Measurements from ENCODE around the gene ST8SIA4. TPM values are rescaled to one million over a fixed set of nuclear protein-coding genes. Genes with fewer than 3 reads are reported as not detected.

ST8SIA4 gene
- total and polyA plus RNA-seq, 3 donors from 2014 or later, result 0.39 to 0.94 (median 0.93) TPM

- no peak overlapping the region for H3K4me3 ChIP-seq
- TF ChIP-seq CTCF (IDR thresholded peaks at IDR 0.05) (no peak), POLR2A (IDR thresholded peaks at IDR 0.05) (no peak)
- H3K36me3 ChIP-seq (ENCODE audit: low read depth, missing control alignments), result no peaks in the 10 kb centered on the region
- H3K4me1 ChIP-seq, result no peaks in the 10 kb centered on the region
- no peaks in the 10 kb centered on the region for H3K27me3 ChIP-seq
- WGBS, 2 donors, result 60 to 61% methylated on average over 4 of the region's 4 CpGs
- no peak overlapping the region for H3K27ac ChIP-seq
- peak; percentile 30 for DNase-seq
- no peaks in the 10 kb centered on the region for H3K9me3 ChIP-seq
- intact Hi-C loops (cut with DNase I; ENCODE audit: low total_unique reads), result no loop called here
Observed at GRCh38 chr5:100777680-100778300, 125.3 kb downstream of the ST8SIA4 start.

- H3K27ac ChIP-seq, result no peak overlapping the region
- H3K9me3 ChIP-seq, result no peaks in the 10 kb centered on the region
- DNase-seq, result no peak
- intact Hi-C loops (cut with DNase I; ENCODE audit: low total_unique reads), result no loop called here
- H3K4me1 ChIP-seq, result no peaks in the 10 kb centered on the region
- H3K27me3 ChIP-seq, result no peaks in the 10 kb centered on the region
- H3K4me3 ChIP-seq, result no peak overlapping the region
- no peaks in the 10 kb centered on the region for H3K36me3 ChIP-seq (ENCODE audit: low read depth, missing control alignments)
- TF ChIP-seq POLR2A (IDR thresholded peaks at IDR 0.05), result no peak
- no peak for TF ChIP-seq CTCF (IDR thresholded peaks at IDR 0.05)
- WGBS, 2 donors, result 81 to 97% methylated on average over 5 of the region's 5 CpGs
Observed at GRCh38 chr5:100775533-100775855, 127.6 kb downstream of the ST8SIA4 start.

- no peaks in the 10 kb centered on the region for H3K27me3 ChIP-seq
- H3K4me3 ChIP-seq, result no peak overlapping the region
- H3K9me3 ChIP-seq, result no peaks in the 10 kb centered on the region
- H3K4me1 ChIP-seq, result no peaks in the 10 kb centered on the region
- no peak for TF ChIP-seq POLR2A (IDR thresholded peaks at IDR 0.05)
- no peak for TF ChIP-seq CTCF (IDR thresholded peaks at IDR 0.05)
- no peak for DNase-seq
- no peaks in the 10 kb centered on the region for H3K36me3 ChIP-seq (ENCODE audit: low read depth, missing control alignments)
- intact Hi-C loops (cut with DNase I; ENCODE audit: low total_unique reads), result no loop called here
- 92 to 96% methylated on average over 2 of the region's 2 CpGs for WGBS, 2 donors
- H3K27ac ChIP-seq, result no peak overlapping the region
Observed at GRCh38 chr5:100772548-100772947, 130.5 kb downstream of the ST8SIA4 start.

GRCh38 chr5:100772006-100772405, 131.1 kb downstream of the ST8SIA4 start:
- WGBS, 2 donors, result 81 to 86% methylated on average over 3 of the region's 3 CpGs
- no peaks in the 10 kb centered on the region for H3K4me1 ChIP-seq
- no peaks in the 10 kb centered on the region for H3K36me3 ChIP-seq (ENCODE audit: low read depth, missing control alignments)
- intact Hi-C loops (cut with DNase I; ENCODE audit: low total_unique reads), result no loop called here
- TF ChIP-seq POLR2A (IDR thresholded peaks at IDR 0.05) (no peak), CTCF (IDR thresholded peaks at IDR 0.05) (no peak)
- no peak overlapping the region for H3K4me3 ChIP-seq
- no peaks in the 10 kb centered on the region for H3K9me3 ChIP-seq
- no peak overlapping the region for H3K27ac ChIP-seq
- DNase-seq, result no peak
- no peaks in the 10 kb centered on the region for H3K27me3 ChIP-seq

- intact Hi-C loops (cut with DNase I; ENCODE audit: low total_unique reads), result no loop called here
- Histone ChIP-seq H3K4me3 (no peak overlapping the region), H3K27ac (no peak overlapping the region), H3K4me1 (no peaks in the 10 kb centered on the region), H3K9me3 (no peaks in the 10 kb centered on the region), H3K27me3 (no peaks in the 10 kb centered on the region), H3K36me3 (ENCODE audit: low read depth, missing control alignments) (no peaks in the 10 kb centered on the region)
- WGBS, 2 donors, result 50 to 90% methylated on average over 2 of the region's 2 CpGs
- TF ChIP-seq CTCF (IDR thresholded peaks at IDR 0.05) (no peak), POLR2A (IDR thresholded peaks at IDR 0.05) (no peak)
- no peak for DNase-seq
Observed at GRCh38 chr5:100771181-100771580, 131.9 kb downstream of the ST8SIA4 start.
